Osteocyte (in vitro differentiated cells): ENCODE data around the gene TMEM147. TPM values are rescaled to one million over a fixed set of nuclear protein-coding genes. Genes with fewer than 3 reads are reported as not detected.

ENCODE experiments used
- DNase-seq: peaks from one replicate; pipeline ENCODE4 v3.0.0; 2021; ENCODE audit warnings: mixed read lengths; ENCODE audit not compliant: unreplicated experiment; ENCODE audit errors: extremely low spot score
- H3K27ac Mint-ChIP-seq: one replicate; pipeline ENCODE4 v1.8.0; 2021; ENCODE audit warnings: mild to moderate bottlenecking, mixed read lengths; ENCODE audit not compliant: unreplicated experiment
- H3K27me3 Mint-ChIP-seq: one replicate; pipeline ENCODE4 v1.8.0; 2021; ENCODE audit warnings: mixed read lengths; ENCODE audit not compliant: unreplicated experiment
- H3K36me3 Mint-ChIP-seq: one replicate; pipeline ENCODE4 v1.8.0; 2021; ENCODE audit warnings: mixed read lengths; ENCODE audit not compliant: unreplicated experiment
- H3K4me1 Mint-ChIP-seq: one replicate; pipeline ENCODE4 v1.8.0; 2021; ENCODE audit warnings: mixed read lengths; ENCODE audit not compliant: unreplicated experiment
- H3K4me3 Mint-ChIP-seq: one replicate; pipeline ENCODE4 v1.8.0; 2021; ENCODE audit warnings: mild to moderate bottlenecking, moderate library complexity, mixed read lengths; ENCODE audit not compliant: unreplicated experiment
- H3K9me3 Mint-ChIP-seq: one replicate; pipeline ENCODE4 v1.8.0; 2021; ENCODE audit warnings: mixed read lengths; ENCODE audit not compliant: unreplicated experiment
- CTCF ChIP-seq: fragments of 200-600 bp; sonication (generic); IDR thresholded peaks from 2 replicates; pipeline ENCODE4 v1.5.0; 2021; ENCODE audit warnings: antibody characterized with exemption, mild to moderate bottlenecking, moderate library complexity
- total RNA-seq: library from RNA; stranded (reverse); gene quantifications from 2 replicates; pipeline ENCODE4 v1.2.1, GENCODE V29; 2021

TMEM147 gene
- total RNA-seq, 1 donor from 2014 or later, result 110 TPM

- H3K9me3 Mint-ChIP-seq, result no peaks in the 10 kb centered on the region
- DNase-seq, result no peak
- peaks cover 8% of the 10 kb centered on the region for H3K4me1 Mint-ChIP-seq
- no peak overlapping the region for H3K4me3 Mint-ChIP-seq
- no peak for TF ChIP-seq CTCF
- H3K27ac Mint-ChIP-seq, result no peak overlapping the region
- H3K36me3 Mint-ChIP-seq, result no peaks in the 10 kb centered on the region
- peaks cover 70% of the 10 kb centered on the region for H3K27me3 Mint-ChIP-seq
Measured at GRCh38 chr19:35509018-35509652, 36.3 kb upstream of the TMEM147 start.

GRCh38 chr19:35509861-35510625 lies 35.4 kb upstream of the TMEM147 start:
- H3K36me3 Mint-ChIP-seq, result no peaks in the 10 kb centered on the region
- DNase-seq, result peak; percentile 89
- H3K4me1 Mint-ChIP-seq, result peaks cover 10% of the 10 kb centered on the region
- H3K9me3 Mint-ChIP-seq, result no peaks in the 10 kb centered on the region
- peak overlapping the region; percentile 51 for H3K4me3 Mint-ChIP-seq
- TF ChIP-seq CTCF, result peak; percentile 86
- peaks cover 67% of the 10 kb centered on the region for H3K27me3 Mint-ChIP-seq
- H3K27ac Mint-ChIP-seq, result no peak overlapping the region

GRCh38 chr19:35510626-35510964 lies 34.8 kb upstream of the TMEM147 start:
- Mint-ChIP-seq H3K27me3 (peaks cover 62% of the 10 kb centered on the region), H3K4me3 (no peak overlapping the region), H3K27ac (no peak overlapping the region)

GRCh38 chr19:35511337-35511736 lies 34.1 kb upstream of the TMEM147 start:
- peaks cover 10% of the 10 kb centered on the region for H3K4me1 Mint-ChIP-seq
- no peaks in the 10 kb centered on the region for H3K9me3 Mint-ChIP-seq
- peaks cover 55% of the 10 kb centered on the region for H3K27me3 Mint-ChIP-seq
- H3K36me3 Mint-ChIP-seq, result no peaks in the 10 kb centered on the region
- no peak overlapping the region for H3K4me3 Mint-ChIP-seq
- no peak for DNase-seq
- H3K27ac Mint-ChIP-seq, result no peak overlapping the region
- TF ChIP-seq CTCF, result no peak

More at GRCh38 chr19:35510626-35510964, 34.8 kb upstream of the TMEM147 start:
- DNase-seq, result no peak
- TF ChIP-seq CTCF, result no peak
- peaks cover 10% of the 10 kb centered on the region for H3K4me1 Mint-ChIP-seq
- H3K9me3 Mint-ChIP-seq, result no peaks in the 10 kb centered on the region
- no peaks in the 10 kb centered on the region for H3K36me3 Mint-ChIP-seq

- H3K36me3 Mint-ChIP-seq, result no peaks in the 10 kb centered on the region
- no peaks in the 10 kb centered on the region for H3K9me3 Mint-ChIP-seq
- TF ChIP-seq CTCF, result no peak
- H3K27me3 Mint-ChIP-seq, result peaks cover 41% of the 10 kb centered on the region
- peaks cover 11% of the 10 kb centered on the region for H3K4me1 Mint-ChIP-seq
- no peak for DNase-seq
- no peak overlapping the region for H3K27ac Mint-ChIP-seq
- no peak overlapping the region for H3K4me3 Mint-ChIP-seq
Measured at GRCh38 chr19:35512831-35513627, 32.4 kb upstream of the TMEM147 start.
